ENCODE data around the gene SLC26A2. TPM values are rescaled to one million over a fixed set of nuclear protein-coding genes. Genes with fewer than 3 reads are reported as not detected.

The SLC26A2 gene
- total and polyA plus RNA-seq, 7 experiments from 2014 or later: 3.2 to 16.5 (median 5.7) TPM

GRCh38 chr5:149930749-149931574 lies 29.6 kb upstream of the SLC26A2 start:
- Mint-ChIP-seq H3K36me3 (no peaks in the 10 kb centered on the region), H3K27ac (peak overlapping the region in 1 of 9 donors; percentile 11), H3K4me3 (no peak overlapping the region), H3K9me3 (peaks cover 0 to 1% (median 0%) of the 10 kb centered on the region in 11 donors), H3K27me3 (peaks cover 14 to 28% (median 24%) of the 10 kb centered on the region in 5 donors), H3K4me1 (peaks cover 0 to 7% (median 0%) of the 10 kb centered on the region in 7 donors)
- DNase-seq: no peak
- ChIA-PET POLR2A (no interaction called here), CTCF (interaction anchor here (0.7 kb wide), 1 partner anchor 32 kb away, joined by 5 read pairs; no protein-coding TSS in a partner anchor)
- no peak overlapping the region for H3K4me3 ChIP-seq (ENCODE audit: low read length)
- no peak overlapping the region for H3K27ac ChIP-seq (ENCODE audit: low read depth, low read length)
- no peaks in the 10 kb centered on the region for H3K36me3 ChIP-seq (ENCODE audit: control insufficient read depth in 2 of 3, insufficient read depth in 3 of 3, low read length in 3 of 3)
- no peaks in the 10 kb centered on the region for H3K9me3 ChIP-seq (ENCODE audit: control insufficient read depth in 2 of 3, low read length in 3 of 3)
- no peak for ATAC-seq
- H3K27me3 ChIP-seq (ENCODE audit: control insufficient read depth in 2 of 2, insufficient read depth in 2 of 2, low read length in 2 of 2): no peaks in the 10 kb centered on the region
- H3K4me1 ChIP-seq (ENCODE audit: control insufficient read depth in 2 of 2, insufficient read depth in 2 of 2, low read length in 2 of 2): no peaks in the 10 kb centered on the region
- intact Hi-C loops (cut with micrococcal nuclease): no loop called here

- H3K4me3 Mint-ChIP-seq: peak overlapping the region in 1 of 10 donors; percentile 13
Observed at GRCh38 chr5:149931992-149932436, 28.5 kb upstream of the SLC26A2 start.

GRCh38 chr5:149932445-149933350 lies 27.9 kb upstream of the SLC26A2 start:
- peaks cover 0 to 1% (median 0%) of the 10 kb centered on the region in 11 donors for H3K9me3 Mint-ChIP-seq
- intact Hi-C loops (cut with micrococcal nuclease): no loop called here
- POLR2A ChIA-PET: interaction anchor here (0.8 kb wide), 1 partner anchor 822 kb away, joined by 3 read pairs; no protein-coding TSS in a partner anchor
- H3K36me3 Mint-ChIP-seq: no peaks in the 10 kb centered on the region
- CTCF ChIA-PET: no interaction called here
- H3K4me1 Mint-ChIP-seq: peaks cover 0 to 9% (median 0%) of the 10 kb centered on the region in 7 donors
- no peak for DNase-seq
- Histone ChIP-seq H3K9me3 (ENCODE audit: control insufficient read depth in 2 of 3, low read length in 3 of 3) (no peaks in the 10 kb centered on the region), H3K4me3 (ENCODE audit: low read length) (no peak overlapping the region), H3K36me3 (ENCODE audit: control insufficient read depth in 2 of 3, insufficient read depth in 3 of 3, low read length in 3 of 3) (no peaks in the 10 kb centered on the region), H3K4me1 (ENCODE audit: control insufficient read depth in 2 of 2, insufficient read depth in 2 of 2, low read length in 2 of 2) (no peaks in the 10 kb centered on the region), H3K27ac (ENCODE audit: low read depth, low read length) (no peak overlapping the region), H3K27me3 (ENCODE audit: control insufficient read depth in 2 of 2, insufficient read depth in 2 of 2, low read length in 2 of 2) (no peaks in the 10 kb centered on the region)
- ATAC-seq: no peak
- no peak overlapping the region for H3K4me3 Mint-ChIP-seq
- H3K27me3 Mint-ChIP-seq: peaks cover 14 to 34% (median 24%) of the 10 kb centered on the region in 5 donors
- H3K27ac Mint-ChIP-seq: no peak overlapping the region

More at GRCh38 chr5:149931992-149932436, 28.5 kb upstream of the SLC26A2 start:
- ChIA-PET POLR2A (interaction anchor here (0.8 kb wide), 1 partner anchor 822 kb away, joined by 3 read pairs; no protein-coding TSS in a partner anchor), CTCF (no interaction called here)
- Histone ChIP-seq H3K27ac (ENCODE audit: low read depth, low read length) (no peak overlapping the region), H3K4me1 (ENCODE audit: control insufficient read depth in 2 of 2, insufficient read depth in 2 of 2, low read length in 2 of 2) (no peaks in the 10 kb centered on the region), H3K4me3 (ENCODE audit: low read length) (no peak overlapping the region), H3K27me3 (ENCODE audit: control insufficient read depth in 2 of 2, insufficient read depth in 2 of 2, low read length in 2 of 2) (no peaks in the 10 kb centered on the region), H3K9me3 (ENCODE audit: control insufficient read depth in 2 of 3, low read length in 3 of 3) (no peaks in the 10 kb centered on the region), H3K36me3 (ENCODE audit: control insufficient read depth in 2 of 3, insufficient read depth in 3 of 3, low read length in 3 of 3) (no peaks in the 10 kb centered on the region)
- H3K36me3 Mint-ChIP-seq: no peaks in the 10 kb centered on the region
- intact Hi-C loops (cut with micrococcal nuclease): no loop called here
- peaks cover 0 to 9% (median 0%) of the 10 kb centered on the region in 7 donors for H3K4me1 Mint-ChIP-seq
- no peak overlapping the region for H3K27ac Mint-ChIP-seq
- H3K27me3 Mint-ChIP-seq: peaks cover 14 to 31% (median 24%) of the 10 kb centered on the region in 5 donors
- DNase-seq: no peak
- H3K9me3 Mint-ChIP-seq: peaks cover 0 to 1% (median 0%) of the 10 kb centered on the region in 11 donors
- ATAC-seq: no peak

- Mint-ChIP-seq H3K36me3 (no peaks in the 10 kb centered on the region), H3K9me3 (no peaks in the 10 kb centered on the region), H3K4me1 (peaks cover 0 to 7% (median 0%) of the 10 kb centered on the region in 7 donors), H3K27me3 (peaks cover 14 to 28% (median 22%) of the 10 kb centered on the region in 5 donors), H3K4me3 (no peak overlapping the region), H3K27ac (no peak overlapping the region)
- CTCF ChIA-PET: no interaction called here
- Histone ChIP-seq H3K36me3 (ENCODE audit: control insufficient read depth in 2 of 3, insufficient read depth in 3 of 3, low read length in 3 of 3) (no peaks in the 10 kb centered on the region), H3K4me1 (ENCODE audit: control insufficient read depth in 2 of 2, insufficient read depth in 2 of 2, low read length in 2 of 2) (no peaks in the 10 kb centered on the region), H3K4me3 (ENCODE audit: low read length) (no peak overlapping the region), H3K27me3 (ENCODE audit: control insufficient read depth in 2 of 2, insufficient read depth in 2 of 2, low read length in 2 of 2) (no peaks in the 10 kb centered on the region), H3K27ac (ENCODE audit: low read depth, low read length) (no peak overlapping the region), H3K9me3 (ENCODE audit: control insufficient read depth in 2 of 3, low read length in 3 of 3) (no peaks in the 10 kb centered on the region)
- POLR2A ChIA-PET: no interaction called here
- no peak for ATAC-seq
- DNase-seq: no peak
- intact Hi-C loops (cut with micrococcal nuclease): no loop called here
Observed at GRCh38 chr5:149935431-149935901, 25.1 kb upstream of the SLC26A2 start.

GRCh38 chr5:149936044-149936699 lies 24.4 kb upstream of the SLC26A2 start:
- Mint-ChIP-seq H3K9me3 (no peaks in the 10 kb centered on the region), H3K36me3 (no peaks in the 10 kb centered on the region), H3K27ac (no peak overlapping the region), H3K27me3 (peaks cover 8 to 23% (median 17%) of the 10 kb centered on the region in 5 donors), H3K4me1 (peaks cover 0 to 3% (median 0%) of the 10 kb centered on the region in 7 donors), H3K4me3 (no peak overlapping the region)
- H3K36me3 ChIP-seq (ENCODE audit: control insufficient read depth in 2 of 3, insufficient read depth in 3 of 3, low read length in 3 of 3): no peaks in the 10 kb centered on the region
- no peak overlapping the region for H3K27ac ChIP-seq (ENCODE audit: low read depth, low read length)
- intact Hi-C loops (cut with micrococcal nuclease): no loop called here
- no peak for DNase-seq
- no peaks in the 10 kb centered on the region for H3K4me1 ChIP-seq (ENCODE audit: control insufficient read depth in 2 of 2, insufficient read depth in 2 of 2, low read length in 2 of 2)
- ChIA-PET CTCF (no interaction called here), POLR2A (no interaction called here)
- no peaks in the 10 kb centered on the region for H3K9me3 ChIP-seq (ENCODE audit: control insufficient read depth in 2 of 3, low read length in 3 of 3)
- no peak for ATAC-seq
- H3K27me3 ChIP-seq (ENCODE audit: control insufficient read depth in 2 of 2, insufficient read depth in 2 of 2, low read length in 2 of 2): no peaks in the 10 kb centered on the region
- no peak overlapping the region for H3K4me3 ChIP-seq (ENCODE audit: low read length)

GRCh38 chr5:149936700-149937091 lies 23.9 kb upstream of the SLC26A2 start:
- Histone ChIP-seq H3K4me3 (ENCODE audit: low read length) (no peak overlapping the region), H3K9me3 (ENCODE audit: control insufficient read depth in 2 of 3, low read length in 3 of 3) (no peaks in the 10 kb centered on the region), H3K27me3 (ENCODE audit: control insufficient read depth in 2 of 2, insufficient read depth in 2 of 2, low read length in 2 of 2) (no peaks in the 10 kb centered on the region), H3K4me1 (ENCODE audit: control insufficient read depth in 2 of 2, insufficient read depth in 2 of 2, low read length in 2 of 2) (no peaks in the 10 kb centered on the region), H3K36me3 (ENCODE audit: control insufficient read depth in 2 of 3, insufficient read depth in 3 of 3, low read length in 3 of 3) (no peaks in the 10 kb centered on the region), H3K27ac (ENCODE audit: low read depth, low read length) (no peak overlapping the region)
- ATAC-seq: no peak
- CTCF ChIA-PET: no interaction called here
- DNase-seq: no peak
- intact Hi-C loops (cut with micrococcal nuclease): no loop called here
- POLR2A ChIA-PET: no interaction called here
- H3K36me3 Mint-ChIP-seq: no peaks in the 10 kb centered on the region
- H3K4me3 Mint-ChIP-seq: no peak overlapping the region
- peaks cover 6 to 21% (median 14%) of the 10 kb centered on the region in 5 donors for H3K27me3 Mint-ChIP-seq
- no peak overlapping the region for H3K27ac Mint-ChIP-seq
- no peaks in the 10 kb centered on the region for H3K9me3 Mint-ChIP-seq
- H3K4me1 Mint-ChIP-seq: peaks cover 0 to 3% (median 0%) of the 10 kb centered on the region in 7 donors

Measured in naive thymus-derived CD4-positive, alpha-beta T cell (primary cell).